Ishikawa (cell line): ENCODE data around the gene KDM8.
A peak's percentile ranks its signal among the peaks of the same experiment; 100 is the strongest.

Source experiments
- CEBPB ChIP-seq: IDR thresholded peaks from 2 replicates; pipeline ENCODE4 v1.6.1; 2012
- CREB1 ChIP-seq: IDR thresholded peaks from 2 replicates; pipeline ENCODE4 v1.6.1; 2012; ENCODE audit warnings: low read depth
- EP300 ChIP-seq: IDR thresholded peaks from 2 replicates; pipeline ENCODE4 v1.6.1; 2012; ENCODE audit warnings: borderline replicate concordance
- REST ChIP-seq: IDR thresholded peaks from 2 replicates; pipeline ENCODE4 v1.6.1; 2012; ENCODE audit warnings: low read depth, mild to moderate bottlenecking
- YY1 ChIP-seq: IDR thresholded peaks from 2 replicates; pipeline ENCODE4 v1.6.1; 2012; ENCODE audit warnings: low read depth

DNA sequence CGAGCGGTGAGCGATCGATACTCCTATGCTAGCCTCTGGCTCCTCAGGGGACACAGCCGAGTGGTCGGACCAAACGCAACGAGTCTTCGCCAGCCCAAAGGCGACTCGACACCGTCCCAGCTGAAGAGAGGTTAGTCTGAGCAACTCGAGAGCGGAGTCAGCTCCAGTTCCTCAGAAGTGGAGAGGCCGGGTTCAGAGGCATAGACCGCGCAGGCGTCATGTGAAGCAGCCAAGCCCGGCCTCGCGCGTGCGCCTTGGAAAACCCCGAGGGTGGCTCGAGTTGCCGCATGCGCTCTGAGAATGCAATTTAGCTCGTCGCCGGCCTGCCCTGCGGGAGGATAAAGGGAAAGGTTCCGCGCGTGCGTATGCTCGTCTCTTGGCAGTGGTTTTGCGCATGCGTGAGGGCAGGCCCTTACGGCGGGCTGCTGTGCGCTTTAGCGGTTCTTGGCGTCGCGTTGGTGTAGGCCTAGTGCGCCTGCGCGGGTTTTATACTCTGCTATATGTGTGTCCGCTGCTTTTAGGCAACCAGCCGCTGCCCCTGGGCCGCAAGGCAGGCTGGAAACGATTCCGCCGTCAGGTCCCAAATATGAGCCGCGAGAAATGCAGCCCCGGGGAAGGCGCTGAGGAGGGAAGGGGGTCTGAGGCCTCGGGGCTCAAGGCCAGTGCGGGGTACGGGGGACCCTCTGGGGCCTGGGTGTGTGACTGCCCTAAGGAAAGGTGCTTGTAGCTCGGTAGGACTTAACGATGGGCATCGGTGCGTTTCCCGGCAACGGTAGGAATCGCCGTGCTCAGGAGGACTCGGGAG is at the start of gene KDM8:
- TF ChIP-seq EP300 (peak; percentile 5; the same call in 1 of the 2 replicates), YY1 (no peak; the same call in 1 of the 2 replicates), CREB1 (no peak), REST (no peak), CEBPB (no peak)
